K562 (cell line): ENCODE results near the gene TTLL3. TPM values are rescaled to one million over a fixed set of nuclear protein-coding genes. Genes with fewer than 3 reads are reported as not detected.
A peak's percentile ranks its signal among the peaks of the same experiment; 100 is the strongest.

Source experiments
- ARID1B ChIP-seq: fragments of 450-650 bp; IDR thresholded peaks from 2 replicates; pipeline ENCODE4 v1.6.1; 2016; ENCODE audit warnings: antibody characterized with exemption, mild to moderate bottlenecking, inconsistent platforms
- BCL6 ChIP-seq: fragments of 250-450 bp; sonication (Bioruptor Pico); IDR thresholded peaks from 2 replicates; pipeline ENCODE4 v1.4.0; 2020
- CBX3 ChIP-seq, 2 experiments: IDR thresholded peaks; 1 replicate in 1 of 2; 2 replicates in 1 of 2; pipeline ENCODE4 v1.6.1; 2012; ENCODE audit warnings: inconsistent platforms in 2 of 2, low read length in 2 of 2, borderline replicate concordance in 1 of 2, control low read depth in 1 of 2
- E2F3 ChIP-seq: fragments of 250-450 bp; sonication (Bioruptor Pico); IDR thresholded peaks from 2 replicates; pipeline ENCODE4 v1.4.0; 2020; ENCODE audit warnings: mild to moderate bottlenecking
- HDAC2 ChIP-seq: fragments of 450-650 bp; IDR thresholded peaks from 2 replicates; pipeline ENCODE4 v1.6.1; 2016; ENCODE audit warnings: mild to moderate bottlenecking
- PYGO2 ChIP-seq: fragments of 450-650 bp; IDR thresholded peaks from 2 replicates; pipeline ENCODE4 v1.6.1; 2016; ENCODE audit warnings: mild to moderate bottlenecking, missing genetic modification characterization, moderate library complexity, missing compliant biosample characterization
- SIN3B ChIP-seq: fragments of 450-650 bp; IDR thresholded peaks from 2 replicates; pipeline ENCODE4 v1.6.1; 2017; ENCODE audit warnings: low read depth, mild to moderate bottlenecking, moderate library complexity
- SMARCA5 ChIP-seq: fragments of 450-650 bp; IDR thresholded peaks from 2 replicates; pipeline ENCODE4 v1.6.1; 2016
- TCF15 ChIP-seq: fragments of 250-450 bp; sonication (Bioruptor Pico); IDR thresholded peaks from 2 replicates; pipeline ENCODE4 v1.8.0; 2022; ENCODE audit warnings: moderate library complexity, mild to moderate bottlenecking, inconsistent platforms
- ZBTB33 ChIP-seq: sonication (generic); formaldehyde crosslinking; IDR thresholded peaks from 2 replicates; pipeline ENCODE4 v1.8.1; 2023; ENCODE audit warnings: mild to moderate bottlenecking, missing genetic modification reagents
- ZMIZ1 ChIP-seq, 2 experiments: fragments of 150-350 bp in 1 of 2; IDR thresholded peaks; 2 replicates each; pipeline ENCODE4 v1.6.1; 2012 to 2016; ENCODE audit warnings: low read depth in 2 of 2, low read length in 2 of 2, mild to moderate bottlenecking in 1 of 2, moderate library complexity in 1 of 2
- ZNF561 ChIP-seq: fragments of 450-650 bp; formaldehyde crosslinking; conservative IDR thresholded peaks from 2 replicates; pipeline ENCODE4 v1.4.0; 2020; ENCODE audit warnings: mild to moderate bottlenecking, moderate library complexity
- polyA plus RNA-seq, 8 experiments: library from polyadenylated mRNA; depleted of rRNA in 4 of 8; stranded (reverse) in 5 of 8; unstranded in 3 of 8; fragments of >200 nt; fragmentation: Nextera tagmentation in 2 of 8; fragmentation: Illumina TruSeq in 1 of 8; extraction: Ambion mirVana in 2 of 8; extraction: Trizol in 1 of 8; gene quantifications; 2 replicates each; pipeline versions ENCODE4 v1.2.1 to v1.2.3, GENCODE V29; 2011 to 2014; ENCODE audit warnings: inconsistent platforms in 1 of 8, missing spikeins in 1 of 8
- total RNA-seq, 7 experiments: library from RNA; depleted of rRNA in 6 of 7; stranded (reverse); fragments of >200 nt in 6 of 7; fragmentation: Illumina TruSeq in 2 of 7; extraction: Trizol in 2 of 7; gene quantifications; 2 replicates each; pipeline versions ENCODE4 v1.2.1 to v1.2.3, GENCODE V29; 2011 to 2021; ENCODE audit warnings: low replicate concordance in 1 of 7
- TF ChIP-seq, protein P1 (sequence below): IDR thresholded peaks from 2 replicates; pipeline ENCODE4 v1.6.1; 2011; ENCODE audit not compliant: insufficient read length; ENCODE audit errors: extremely low read depth
- TF ChIP-seq, protein P2 (sequence below): fragments of 450-650 bp; IDR thresholded peaks from 2 replicates; pipeline ENCODE4 v1.7.0; 2016; ENCODE audit warnings: borderline replicate concordance

Gene TTLL3
- total and polyA plus RNA-seq, 9 of the 15 experiments (the other 6 are each of a cell fraction or from before 2014, with no cell fraction given): 8.9 to 106 (median 33.2) TPM

DNA sequence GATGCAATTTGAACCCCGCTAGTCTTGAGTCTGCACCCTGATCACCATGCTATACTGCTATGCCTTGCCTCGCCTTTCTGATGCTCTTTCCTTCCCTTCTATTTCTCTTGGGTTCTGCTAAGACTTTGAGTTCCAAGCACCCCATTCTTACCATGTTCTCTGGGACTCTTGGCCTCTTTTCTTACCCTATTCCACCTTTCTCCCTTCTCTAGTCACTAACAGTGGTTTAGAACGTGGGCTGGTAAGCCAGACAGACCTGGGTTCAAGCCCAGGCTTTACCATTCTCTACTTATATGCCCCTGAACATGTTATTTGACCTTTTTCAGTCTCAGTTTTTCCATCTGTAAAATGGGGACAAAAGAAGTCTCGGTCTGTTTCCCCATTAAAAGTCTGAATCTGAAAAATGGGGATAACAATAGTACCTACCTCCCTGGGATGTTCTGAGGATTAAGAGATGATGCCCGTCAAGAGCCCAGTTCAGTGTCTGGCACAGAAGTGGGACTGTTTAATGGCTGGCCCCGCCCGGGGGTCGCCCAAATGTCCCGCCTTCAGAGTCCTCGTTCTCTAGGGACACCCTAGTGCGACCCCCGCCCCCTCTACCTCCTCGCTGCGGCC lies 18.2 kb upstream of the TTLL3 start (continued):
- TF ChIP-seq PYGO2 (tag): 0 out of 2 replicates have a peak, but pooled peaks have one; percentile 27
- TF ChIP-seq TCF15 (CRISPR knock-in tag): 0 out of 2 replicates have a peak, but pooled peaks have one; percentile 68
- peak; percentile 94 for TF ChIP-seq SMARCA5
- peak in 1 of 2 experiments; percentile 57; a peak in 1 of 3 replicates for TF ChIP-seq CBX3 (IDR thresholded peaks at IDR 0.05; ENCODE audit: borderline replicate concordance in 1 of 2, low read length in 2 of 2)
- peak; percentile 86 for TF ChIP-seq HDAC2
- TF ChIP-seq, protein P1, sequence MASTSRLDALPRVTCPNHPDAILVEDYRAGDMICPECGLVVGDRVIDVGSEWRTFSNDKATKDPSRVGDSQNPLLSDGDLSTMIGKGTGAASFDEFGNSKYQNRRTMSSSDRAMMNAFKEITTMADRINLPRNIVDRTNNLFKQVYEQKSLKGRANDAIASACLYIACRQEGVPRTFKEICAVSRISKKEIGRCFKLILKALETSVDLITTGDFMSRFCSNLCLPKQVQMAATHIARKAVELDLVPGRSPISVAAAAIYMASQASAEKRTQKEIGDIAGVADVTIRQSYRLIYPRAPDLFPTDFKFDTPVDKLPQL: peak; percentile 18
- TF ChIP-seq E2F3: no peak
- TF ChIP-seq ARID1B: peak; percentile 39; the same call in 1 of the 2 replicates
- TF ChIP-seq ZMIZ1 (IDR thresholded peaks at IDR 0.05; ENCODE audit: low read depth in 2 of 2, low read length in 2 of 2): no peak; a peak in 1 of 4 replicates
- TF ChIP-seq, protein P2, sequence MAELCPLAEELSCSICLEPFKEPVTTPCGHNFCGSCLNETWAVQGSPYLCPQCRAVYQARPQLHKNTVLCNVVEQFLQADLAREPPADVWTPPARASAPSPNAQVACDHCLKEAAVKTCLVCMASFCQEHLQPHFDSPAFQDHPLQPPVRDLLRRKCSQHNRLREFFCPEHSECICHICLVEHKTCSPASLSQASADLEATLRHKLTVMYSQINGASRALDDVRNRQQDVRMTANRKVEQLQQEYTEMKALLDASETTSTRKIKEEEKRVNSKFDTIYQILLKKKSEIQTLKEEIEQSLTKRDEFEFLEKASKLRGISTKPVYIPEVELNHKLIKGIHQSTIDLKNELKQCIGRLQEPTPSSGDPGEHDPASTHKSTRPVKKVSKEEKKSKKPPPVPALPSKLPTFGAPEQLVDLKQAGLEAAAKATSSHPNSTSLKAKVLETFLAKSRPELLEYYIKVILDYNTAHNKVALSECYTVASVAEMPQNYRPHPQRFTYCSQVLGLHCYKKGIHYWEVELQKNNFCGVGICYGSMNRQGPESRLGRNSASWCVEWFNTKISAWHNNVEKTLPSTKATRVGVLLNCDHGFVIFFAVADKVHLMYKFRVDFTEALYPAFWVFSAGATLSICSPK: 0 out of 2 replicates have a peak, but pooled peaks have one; percentile 66
- TF ChIP-seq ZNF561: no peak
- TF ChIP-seq BCL6 (CRISPR knock-in tag): 0 out of 2 replicates have a peak, but pooled peaks have one; percentile 20
- 0 out of 2 replicates have a peak, but pooled peaks have one; percentile 31 for TF ChIP-seq ZBTB33 (CRISPR knock-in tag)
- TF ChIP-seq SIN3B: peak; percentile 56; the same call in 1 of the 2 replicates
